C4-2B (cell line): ENCODE results near the gene ATP13A1.
"Not testable (repeated sequence)": the region's sequence is repeated elsewhere in the genome, so short reads cannot be mapped to it uniquely, and the experiment has no call there.

Experiments
- CTCF ChIP-seq: fragments of 450-650 bp; conservative IDR thresholded peaks from 2 replicates; pipeline ENCODE4 v1.5.1; 2017; ENCODE audit warnings: mild to moderate bottlenecking
- ZFX ChIP-seq: fragments of 450-650 bp; IDR thresholded peaks from 2 replicates; pipeline ENCODE4 v1.6.1; 2017

DNA sequence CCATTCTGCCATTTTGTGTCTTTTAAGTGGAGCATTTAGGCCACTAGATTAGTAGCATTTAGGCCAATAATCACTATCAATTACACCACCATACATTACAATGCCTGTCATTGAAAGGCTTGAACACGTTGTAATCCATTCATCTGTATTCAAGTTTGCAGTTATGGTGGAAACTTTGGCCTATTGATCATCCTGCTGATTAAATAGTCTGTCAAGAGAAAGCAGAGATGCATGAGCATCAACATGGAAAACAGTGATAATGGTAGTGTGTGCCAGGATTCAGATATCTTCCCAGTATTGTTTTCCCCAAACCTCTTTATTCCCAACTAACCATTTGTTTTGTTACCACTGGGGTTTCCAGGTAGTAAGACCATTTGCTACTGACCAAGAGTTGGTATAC, 37.0 kb upstream of the ATP13A1 start:
- TF ChIP-seq CTCF, ZFX: not testable (repeated sequence)
